ENCODE data around the gene AQP3.
"Not testable (repeated sequence)": the region's sequence is repeated elsewhere in the genome, so short reads cannot be mapped to it uniquely, and the experiment has no call there.

Gene AQP3

GRCh38 chr9:33464045-33464636 lies 16.7 kb upstream of the AQP3 start:
- H3K36me3 ChIP-seq (ENCODE audit: control insufficient read depth, insufficient read depth, low read length), result peaks cover 87% of the 10 kb centered on the region
- H3K4me3 ChIP-seq (ENCODE audit: low read depth, low read length), result no peak overlapping the region
- no peaks in the 10 kb centered on the region for H3K9me3 ChIP-seq (ENCODE audit: control insufficient read depth, insufficient read depth, low read depth, low read length)
- H3K9ac ChIP-seq (ENCODE audit: low read length), result no peak overlapping the region
- no peaks in the 10 kb centered on the region for H3K27me3 ChIP-seq (ENCODE audit: control insufficient read depth, insufficient read depth, low read length)
- H3K27ac ChIP-seq (ENCODE audit: low read depth, low read length), result no peak overlapping the region
- H3K4me1 ChIP-seq (ENCODE audit: control insufficient read depth, insufficient read depth, low read length), result no peaks in the 10 kb centered on the region

- H3K4me3 ChIP-seq (ENCODE audit: low read depth, low read length), result no peak overlapping the region
- H3K27ac ChIP-seq (ENCODE audit: low read depth, low read length), result no peak overlapping the region
- H3K36me3 ChIP-seq (ENCODE audit: control insufficient read depth, insufficient read depth, low read length), result peaks cover 77% of the 10 kb centered on the region
- no peaks in the 10 kb centered on the region for H3K27me3 ChIP-seq (ENCODE audit: control insufficient read depth, insufficient read depth, low read length)
- H3K9ac ChIP-seq (ENCODE audit: low read length), result no peak overlapping the region
- no peaks in the 10 kb centered on the region for H3K9me3 ChIP-seq (ENCODE audit: control insufficient read depth, insufficient read depth, low read depth, low read length)
- H3K4me1 ChIP-seq (ENCODE audit: control insufficient read depth, insufficient read depth, low read length), result no peaks in the 10 kb centered on the region
Measured at GRCh38 chr9:33463151-33463550, 15.8 kb upstream of the AQP3 start.

- no peaks in the 10 kb centered on the region for H3K4me1 ChIP-seq (ENCODE audit: control insufficient read depth, insufficient read depth, low read length)
- no peak overlapping the region for H3K9ac ChIP-seq (ENCODE audit: low read length)
- H3K27me3 ChIP-seq (ENCODE audit: control insufficient read depth, insufficient read depth, low read length), result no peaks in the 10 kb centered on the region
- no peak overlapping the region for H3K4me3 ChIP-seq (ENCODE audit: low read depth, low read length)
- no peaks in the 10 kb centered on the region for H3K9me3 ChIP-seq (ENCODE audit: control insufficient read depth, insufficient read depth, low read depth, low read length)
- H3K36me3 ChIP-seq (ENCODE audit: control insufficient read depth, insufficient read depth, low read length), result peaks cover 61% of the 10 kb centered on the region
- no peak overlapping the region for H3K27ac ChIP-seq (ENCODE audit: low read depth, low read length)
Measured at GRCh38 chr9:33461492-33461891, 14.1 kb upstream of the AQP3 start.

- Histone ChIP-seq H3K27ac (ENCODE audit: low read depth, low read length) (no peak overlapping the region), H3K9ac (ENCODE audit: low read length) (no peak overlapping the region), H3K36me3 (ENCODE audit: control insufficient read depth, insufficient read depth, low read length) (peaks cover 55% of the 10 kb centered on the region), H3K4me1 (ENCODE audit: control insufficient read depth, insufficient read depth, low read length) (no peaks in the 10 kb centered on the region), H3K27me3 (ENCODE audit: control insufficient read depth, insufficient read depth, low read length) (no peaks in the 10 kb centered on the region), H3K9me3 (ENCODE audit: control insufficient read depth, insufficient read depth, low read depth, low read length) (no peaks in the 10 kb centered on the region), H3K4me3 (ENCODE audit: low read depth, low read length) (no peak overlapping the region)
Measured at GRCh38 chr9:33460854-33461253, 13.5 kb upstream of the AQP3 start.

GRCh38 chr9:33459115-33459514 lies 11.7 kb upstream of the AQP3 start:
- Histone ChIP-seq H3K27me3 (ENCODE audit: control insufficient read depth, insufficient read depth, low read length) (no peaks in the 10 kb centered on the region), H3K4me3 (ENCODE audit: low read depth, low read length) (no peak overlapping the region), H3K27ac (ENCODE audit: low read depth, low read length) (no peak overlapping the region), H3K9ac (ENCODE audit: low read length) (no peak overlapping the region), H3K9me3 (ENCODE audit: control insufficient read depth, insufficient read depth, low read depth, low read length) (no peaks in the 10 kb centered on the region), H3K36me3 (ENCODE audit: control insufficient read depth, insufficient read depth, low read length) (peaks cover 38% of the 10 kb centered on the region), H3K4me1 (ENCODE audit: control insufficient read depth, insufficient read depth, low read length) (no peaks in the 10 kb centered on the region)

- Histone ChIP-seq H3K27me3 (ENCODE audit: control insufficient read depth, insufficient read depth, low read length) (no peaks in the 10 kb centered on the region), H3K9ac (ENCODE audit: low read length) (no peak overlapping the region), H3K36me3 (ENCODE audit: control insufficient read depth, insufficient read depth, low read length) (peaks cover 31% of the 10 kb centered on the region), H3K4me1 (ENCODE audit: control insufficient read depth, insufficient read depth, low read length) (peaks cover 1% of the 10 kb centered on the region; the same call in 1 of the 2 replicates), H3K9me3 (ENCODE audit: control insufficient read depth, insufficient read depth, low read depth, low read length) (no peaks in the 10 kb centered on the region), H3K27ac (ENCODE audit: low read depth, low read length) (no peak overlapping the region), H3K4me3 (ENCODE audit: low read depth, low read length) (no peak overlapping the region)
Measured at GRCh38 chr9:33458444-33458843, 11.1 kb upstream of the AQP3 start.

- Histone ChIP-seq H3K9me3 (ENCODE audit: control insufficient read depth, insufficient read depth, low read depth, low read length) (no peaks in the 10 kb centered on the region), H3K36me3 (ENCODE audit: control insufficient read depth, insufficient read depth, low read length) (peaks cover 6% of the 10 kb centered on the region), H3K9ac (ENCODE audit: low read length) (no peak overlapping the region), H3K27me3 (ENCODE audit: control insufficient read depth, insufficient read depth, low read length) (no peaks in the 10 kb centered on the region), H3K4me1 (ENCODE audit: control insufficient read depth, insufficient read depth, low read length) (peaks cover 11% of the 10 kb centered on the region), H3K4me3 (ENCODE audit: low read depth, low read length) (no peak overlapping the region), H3K27ac (ENCODE audit: low read depth, low read length) (no peak overlapping the region)
Measured at GRCh38 chr9:33455945-33456344, 8.6 kb upstream of the AQP3 start.

GRCh38 chr9:33455456-33455855 lies 8.1 kb upstream of the AQP3 start:
- H3K4me1 ChIP-seq (ENCODE audit: control insufficient read depth, insufficient read depth, low read length), result peaks cover 11% of the 10 kb centered on the region
- not testable (repeated sequence) for H3K4me3 ChIP-seq (ENCODE audit: low read depth, low read length); H3K27me3 ChIP-seq (ENCODE audit: control insufficient read depth, insufficient read depth, low read length); H3K9ac ChIP-seq (ENCODE audit: low read length); H3K36me3 ChIP-seq (ENCODE audit: control insufficient read depth, insufficient read depth, low read length); H3K9me3 ChIP-seq (ENCODE audit: control insufficient read depth, insufficient read depth, low read depth, low read length); H3K27ac ChIP-seq (ENCODE audit: low read depth, low read length)

- H3K4me1 ChIP-seq (ENCODE audit: control insufficient read depth, insufficient read depth, low read length), result peaks cover 11% of the 10 kb centered on the region
Measured at GRCh38 chr9:33454661-33455026, 7.3 kb upstream of the AQP3 start.

GRCh38 chr9:33453999-33454660 lies 6.7 kb upstream of the AQP3 start:
- H3K27me3 ChIP-seq (ENCODE audit: control insufficient read depth, insufficient read depth, low read length), result no peaks in the 10 kb centered on the region
- H3K4me1 ChIP-seq (ENCODE audit: control insufficient read depth, insufficient read depth, low read length), result peaks cover 11% of the 10 kb centered on the region
- H3K27ac ChIP-seq (ENCODE audit: low read depth, low read length), result no peak overlapping the region
- H3K4me3 ChIP-seq (ENCODE audit: low read depth, low read length), result no peak overlapping the region
- H3K36me3 ChIP-seq (ENCODE audit: control insufficient read depth, insufficient read depth, low read length), result no peaks in the 10 kb centered on the region
- no peak overlapping the region for H3K9ac ChIP-seq (ENCODE audit: low read length)
- H3K9me3 ChIP-seq (ENCODE audit: control insufficient read depth, insufficient read depth, low read depth, low read length), result no peaks in the 10 kb centered on the region

More at GRCh38 chr9:33454661-33455026, 7.3 kb upstream of the AQP3 start:
- H3K4me3 ChIP-seq (ENCODE audit: low read depth, low read length); H3K27me3 ChIP-seq (ENCODE audit: control insufficient read depth, insufficient read depth, low read length); H3K27ac ChIP-seq (ENCODE audit: low read depth, low read length); H3K9me3 ChIP-seq (ENCODE audit: control insufficient read depth, insufficient read depth, low read depth, low read length); H3K9ac ChIP-seq (ENCODE audit: low read length); H3K36me3 ChIP-seq (ENCODE audit: control insufficient read depth, insufficient read depth, low read length): not testable (repeated sequence)

GRCh38 chr9:33453286-33453860 lies 6.0 kb upstream of the AQP3 start:
- H3K9me3 ChIP-seq (ENCODE audit: control insufficient read depth, insufficient read depth, low read depth, low read length), result no peaks in the 10 kb centered on the region
- H3K4me3 ChIP-seq (ENCODE audit: low read depth, low read length), result no peak overlapping the region
- no peaks in the 10 kb centered on the region for H3K36me3 ChIP-seq (ENCODE audit: control insufficient read depth, insufficient read depth, low read length)
- H3K27me3 ChIP-seq (ENCODE audit: control insufficient read depth, insufficient read depth, low read length), result peaks cover 7% of the 10 kb centered on the region; the same call in 1 of the 2 replicates
- H3K9ac ChIP-seq (ENCODE audit: low read length), result no peak overlapping the region
- peaks cover 11% of the 10 kb centered on the region for H3K4me1 ChIP-seq (ENCODE audit: control insufficient read depth, insufficient read depth, low read length)
- H3K27ac ChIP-seq (ENCODE audit: low read depth, low read length), result no peak overlapping the region
